ENCODE results near the gene THRB.

The THRB gene

DNA sequence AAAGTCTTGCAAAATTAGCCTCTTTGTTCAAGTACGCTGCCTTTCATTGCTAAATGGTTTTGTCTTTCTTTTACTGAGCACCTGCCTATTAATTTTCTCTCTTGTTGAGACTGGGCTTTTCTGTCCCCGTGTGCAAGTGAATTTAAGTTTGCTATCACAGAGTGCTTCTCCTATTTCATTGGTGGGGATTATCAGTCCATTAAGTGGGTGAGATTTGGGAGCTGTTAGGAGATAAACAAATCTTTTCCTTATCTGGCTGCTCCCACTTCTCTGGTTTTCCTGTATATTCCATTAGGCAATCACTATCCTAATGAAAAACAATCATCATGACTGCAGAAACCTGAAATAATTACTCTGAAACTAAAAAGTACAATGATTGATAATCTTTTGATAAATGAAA, 295.4 kb downstream of the THRB start:
- H4K91ac ChIP-seq (ENCODE audit: low read depth, low read length, poor library complexity): no peak overlapping the region
- no peak overlapping the region for H2BK5ac ChIP-seq (ENCODE audit: low read length)
- H3K4me2 ChIP-seq (ENCODE audit: insufficient read depth, low read length, poor library complexity, severe bottlenecking): no peak overlapping the region
- H3K9ac ChIP-seq (ENCODE audit: low read depth, low read length, poor library complexity): no peak overlapping the region
- no peak overlapping the region for H2BK15ac ChIP-seq (ENCODE audit: low read length)
- no peak overlapping the region for H3K27ac ChIP-seq (replicated peaks; ENCODE audit: low read length)
- H3K23ac ChIP-seq (ENCODE audit: low read depth, low read length, poor library complexity): no peak overlapping the region
- H3K79me1 ChIP-seq (ENCODE audit: low read depth, low read length): no peaks in the 10 kb centered on the region
- H3K4me3 ChIP-seq (ENCODE audit: low read length in 2 of 2): no peak overlapping the region
- no peak for DNase-seq (ENCODE audit: low spot score)
- H3K9me3 ChIP-seq (replicated peaks in 1 of 2; ENCODE audit: control insufficient read depth in 2 of 2, insufficient read depth in 1 of 2, low read depth in 1 of 2, low read length in 2 of 2): no peaks in the 10 kb centered on the region
- no peak overlapping the region for H2AFZ ChIP-seq (ENCODE audit: low read length)
- no peak overlapping the region for H2BK120ac ChIP-seq (ENCODE audit: low read depth, low read length)
- no peak overlapping the region for H3K18ac ChIP-seq (ENCODE audit: low read length)
- no peak overlapping the region for H4K8ac ChIP-seq (ENCODE audit: low read depth, low read length)
- no peaks in the 10 kb centered on the region for H3K4me1 ChIP-seq (ENCODE audit: control insufficient read depth in 2 of 2, insufficient read depth in 1 of 2, low read depth in 1 of 2, low read length in 2 of 2)
- H3K4ac ChIP-seq (ENCODE audit: low read length): no peak overlapping the region
- no peak overlapping the region for H3K14ac ChIP-seq (ENCODE audit: low read length)
- WGBS, 2 donors (ENCODE audit: extremely low coverage in 2 of 2, insufficient read length in 2 of 2, insufficient replicate concordance in 1 of 2): no CpG with 5 or more reads among the region's 2 CpGs
- no peak overlapping the region for H2BK12ac ChIP-seq (ENCODE audit: low read length)
- H3K36me3 ChIP-seq (replicated peaks in 1 of 2; ENCODE audit: control insufficient read depth in 2 of 2, insufficient read depth in 2 of 2, low read length in 2 of 2): no peaks in the 10 kb centered on the region
- no peaks in the 10 kb centered on the region for H3K27me3 ChIP-seq (ENCODE audit: control insufficient read depth in 3 of 3, insufficient read depth in 3 of 3, low read depth in 1 of 3, low read length in 3 of 3)
- no peak overlapping the region for H2AK5ac ChIP-seq (ENCODE audit: low read depth, low read length)

DNA sequence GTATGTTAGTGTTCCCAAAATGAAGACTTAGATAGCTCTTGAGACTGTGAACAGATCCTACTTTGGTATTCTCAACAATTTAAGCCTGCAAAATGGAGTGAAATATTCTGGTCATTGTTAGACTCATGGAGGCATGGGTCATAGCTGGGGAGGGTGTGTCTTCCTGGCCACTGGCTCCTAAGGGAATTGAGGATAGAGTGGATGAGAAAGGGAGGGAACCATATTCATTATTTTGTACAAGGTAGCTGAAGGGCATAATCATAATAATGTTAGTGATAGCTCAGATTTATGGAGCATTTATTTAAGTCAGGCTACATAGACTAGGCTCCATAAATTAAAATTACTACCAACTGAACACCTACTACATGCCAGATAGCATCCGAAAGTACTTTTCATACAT, 295.9 kb downstream of the THRB start:
- no peaks in the 10 kb centered on the region for H3K36me3 ChIP-seq (replicated peaks in 1 of 2; ENCODE audit: control insufficient read depth in 2 of 2, insufficient read depth in 2 of 2, low read length in 2 of 2)
- H3K4ac ChIP-seq (ENCODE audit: low read length): no peak overlapping the region
- H3K4me3 ChIP-seq (ENCODE audit: low read length in 2 of 2): no peak overlapping the region
- H4K91ac ChIP-seq (ENCODE audit: low read depth, low read length, poor library complexity): no peak overlapping the region
- H3K9ac ChIP-seq (ENCODE audit: low read depth, low read length, poor library complexity): no peak overlapping the region
- no peak overlapping the region for H3K27ac ChIP-seq (replicated peaks; ENCODE audit: low read length)
- H2AK5ac ChIP-seq (ENCODE audit: low read depth, low read length): no peak overlapping the region
- H2BK120ac ChIP-seq (ENCODE audit: low read depth, low read length): no peak overlapping the region
- H3K14ac ChIP-seq (ENCODE audit: low read length): no peak overlapping the region
- whole genome bisulfite sequencing, 2 donors (ENCODE audit: extremely low coverage in 2 of 2, insufficient read length in 2 of 2, insufficient replicate concordance in 1 of 2): no CpG with 5 or more reads among the region's 1 CpG
- H3K4me1 ChIP-seq (ENCODE audit: control insufficient read depth in 2 of 2, insufficient read depth in 1 of 2, low read depth in 1 of 2, low read length in 2 of 2): no peaks in the 10 kb centered on the region
- H2BK15ac ChIP-seq (ENCODE audit: low read length): no peak overlapping the region
- no peak overlapping the region for H2BK12ac ChIP-seq (ENCODE audit: low read length)
- H3K4me2 ChIP-seq (ENCODE audit: insufficient read depth, low read length, poor library complexity, severe bottlenecking): no peak overlapping the region
- H2AFZ ChIP-seq (ENCODE audit: low read length): no peak overlapping the region
- no peak overlapping the region for H2BK5ac ChIP-seq (ENCODE audit: low read length)
- H3K79me1 ChIP-seq (ENCODE audit: low read depth, low read length): no peaks in the 10 kb centered on the region
- DNase-seq (ENCODE audit: low spot score): no peak
- H4K8ac ChIP-seq (ENCODE audit: low read depth, low read length): no peak overlapping the region
- no peak overlapping the region for H3K18ac ChIP-seq (ENCODE audit: low read length)
- H3K9me3 ChIP-seq (replicated peaks in 1 of 2; ENCODE audit: control insufficient read depth in 2 of 2, insufficient read depth in 1 of 2, low read depth in 1 of 2, low read length in 2 of 2): no peaks in the 10 kb centered on the region
- H3K23ac ChIP-seq (ENCODE audit: low read depth, low read length, poor library complexity): no peak overlapping the region
- H3K27me3 ChIP-seq (ENCODE audit: control insufficient read depth in 3 of 3, insufficient read depth in 3 of 3, low read depth in 1 of 3, low read length in 3 of 3): no peaks in the 10 kb centered on the region

DNA sequence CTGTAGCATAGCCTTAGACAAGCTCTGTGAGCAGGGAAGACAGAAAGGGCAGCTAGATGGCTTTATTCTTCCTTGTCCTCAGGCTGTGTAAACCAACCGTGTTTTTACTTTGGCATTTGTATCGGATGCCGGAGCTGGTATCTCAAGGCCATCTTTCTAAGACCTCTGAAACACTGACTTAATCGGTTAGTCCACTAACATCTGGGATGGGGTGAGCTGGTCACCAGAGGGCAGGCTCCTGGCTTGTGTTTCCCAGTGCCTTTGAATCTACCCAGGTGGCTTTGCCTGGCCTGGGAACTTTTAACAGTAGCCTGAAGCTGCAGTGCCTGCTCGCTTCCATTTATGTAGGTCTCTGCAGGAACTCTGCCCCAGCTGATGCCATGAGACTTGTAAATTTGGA, 296.8 kb downstream of the THRB start:
- Histone ChIP-seq H2BK5ac (ENCODE audit: low read length) (no peak overlapping the region), H3K4me3 (ENCODE audit: low read length in 2 of 2) (no peak overlapping the region), H4K91ac (ENCODE audit: low read depth, low read length, poor library complexity) (no peak overlapping the region), H2BK15ac (ENCODE audit: low read length) (no peak overlapping the region), H2AFZ (ENCODE audit: low read length) (no peak overlapping the region), H3K4ac (ENCODE audit: low read length) (no peak overlapping the region), H3K18ac (ENCODE audit: low read length) (no peak overlapping the region), H3K23ac (ENCODE audit: low read depth, low read length, poor library complexity) (no peak overlapping the region), H3K27ac (replicated peaks; ENCODE audit: low read length) (no peak overlapping the region), H3K79me1 (ENCODE audit: low read depth, low read length) (no peaks in the 10 kb centered on the region), H2AK5ac (ENCODE audit: low read depth, low read length) (no peak overlapping the region), H3K4me2 (ENCODE audit: insufficient read depth, low read length, poor library complexity, severe bottlenecking) (no peak overlapping the region), H3K9ac (ENCODE audit: low read depth, low read length, poor library complexity) (no peak overlapping the region), H4K8ac (ENCODE audit: low read depth, low read length) (no peak overlapping the region), H2BK12ac (ENCODE audit: low read length) (no peak overlapping the region), H2BK120ac (ENCODE audit: low read depth, low read length) (no peak overlapping the region), H3K9me3 (replicated peaks in 1 of 2; ENCODE audit: control insufficient read depth in 2 of 2, insufficient read depth in 1 of 2, low read depth in 1 of 2, low read length in 2 of 2) (no peaks in the 10 kb centered on the region), H3K14ac (ENCODE audit: low read length) (no peak overlapping the region), H3K27me3 (ENCODE audit: control insufficient read depth in 3 of 3, insufficient read depth in 3 of 3, low read depth in 1 of 3, low read length in 3 of 3) (no peaks in the 10 kb centered on the region), H3K4me1 (ENCODE audit: control insufficient read depth in 2 of 2, insufficient read depth in 1 of 2, low read depth in 1 of 2, low read length in 2 of 2) (no peaks in the 10 kb centered on the region), H3K36me3 (replicated peaks in 1 of 2; ENCODE audit: control insufficient read depth in 2 of 2, insufficient read depth in 2 of 2, low read length in 2 of 2) (no peaks in the 10 kb centered on the region)
- no peak for DNase-seq (ENCODE audit: low spot score)
- no CpG with 5 or more reads among the region's 5 CpGs for WGBS, 2 donors (ENCODE audit: extremely low coverage in 2 of 2, insufficient read length in 2 of 2, insufficient replicate concordance in 1 of 2)

- no peaks in the 10 kb centered on the region for H3K36me3 ChIP-seq (replicated peaks in 1 of 2; ENCODE audit: control insufficient read depth in 2 of 2, insufficient read depth in 2 of 2, low read length in 2 of 2)
- H4K91ac ChIP-seq (ENCODE audit: low read depth, low read length, poor library complexity): no peak overlapping the region
- no peak overlapping the region for H3K14ac ChIP-seq (ENCODE audit: low read length)
- no peak overlapping the region for H3K23ac ChIP-seq (ENCODE audit: low read depth, low read length, poor library complexity)
- no peak overlapping the region for H3K27ac ChIP-seq (replicated peaks; ENCODE audit: low read length)
- H3K4ac ChIP-seq (ENCODE audit: low read length): no peak overlapping the region
- H2AK5ac ChIP-seq (ENCODE audit: low read depth, low read length): no peak overlapping the region
- H3K79me1 ChIP-seq (ENCODE audit: low read depth, low read length): no peaks in the 10 kb centered on the region
- no peak overlapping the region for H3K18ac ChIP-seq (ENCODE audit: low read length)
- H3K9me3 ChIP-seq (replicated peaks in 1 of 2; ENCODE audit: control insufficient read depth in 2 of 2, insufficient read depth in 1 of 2, low read depth in 1 of 2, low read length in 2 of 2): no peaks in the 10 kb centered on the region
- no peak overlapping the region for H3K4me2 ChIP-seq (ENCODE audit: insufficient read depth, low read length, poor library complexity, severe bottlenecking)
- no peak overlapping the region for H2BK15ac ChIP-seq (ENCODE audit: low read length)
- H3K4me3 ChIP-seq (ENCODE audit: low read length in 2 of 2): no peak overlapping the region
- H4K8ac ChIP-seq (ENCODE audit: low read depth, low read length): no peak overlapping the region
- no peak overlapping the region for H3K9ac ChIP-seq (ENCODE audit: low read depth, low read length, poor library complexity)
- H3K27me3 ChIP-seq (ENCODE audit: control insufficient read depth in 3 of 3, insufficient read depth in 3 of 3, low read depth in 1 of 3, low read length in 3 of 3): no peaks in the 10 kb centered on the region
- no peak overlapping the region for H2AFZ ChIP-seq (ENCODE audit: low read length)
- no peak for DNase-seq (ENCODE audit: low spot score)
- H2BK120ac ChIP-seq (ENCODE audit: low read depth, low read length): no peak overlapping the region
- H2BK5ac ChIP-seq (ENCODE audit: low read length): no peak overlapping the region
- H2BK12ac ChIP-seq (ENCODE audit: low read length): no peak overlapping the region
- no peaks in the 10 kb centered on the region for H3K4me1 ChIP-seq (ENCODE audit: control insufficient read depth in 2 of 2, insufficient read depth in 1 of 2, low read depth in 1 of 2, low read length in 2 of 2)
Measured at GRCh38 chr3:24196526-24196925, 298.1 kb downstream of the THRB start.
